DMS 273 (cell line): ENCODE data around the gene RLF.

Experiments used
- DNase-seq: peaks from one replicate; lab custom pipeline; 2025; ENCODE audit not compliant: unreplicated experiment; lab: John Stamatoyannopoulos, UW

Gene RLF

GRCh38 chr1:40224040-40224439, 62.9 kb downstream of the RLF start:
- DNase-seq, result no peak

- DNase-seq, result no peak
Measured at GRCh38 chr1:40226192-40226591, 65.0 kb downstream of the RLF start.

- peak; percentile 89 for DNase-seq
Measured at GRCh38 chr1:40232444-40232843, 71.3 kb downstream of the RLF start.

GRCh38 chr1:40239626-40240025, 78.4 kb downstream of the RLF start:
- no peak for DNase-seq

- DNase-seq, result no peak
Measured at GRCh38 chr1:40240390-40240789, 79.2 kb downstream of the RLF start.

- no peak for DNase-seq
Measured at GRCh38 chr1:40241362-40241761, 80.2 kb downstream of the RLF start.

- no peak for DNase-seq
Measured at GRCh38 chr1:40243351-40243750, 82.2 kb downstream of the RLF start.

GRCh38 chr1:40244138-40244744, 83.1 kb downstream of the RLF start:
- no peak for DNase-seq

GRCh38 chr1:40245686-40246085, 84.5 kb downstream of the RLF start:
- DNase-seq, result no peak

- no peak for DNase-seq
Measured at GRCh38 chr1:40247655-40248054, 86.5 kb downstream of the RLF start, which contains the start of gene TMCO2. TMCO2 (plus strand) TSS chr1:40247937; CDS start chr1:40247994, 57 bp downstream.

GRCh38 chr1:40248412-40248811, 87.2 kb downstream of the RLF start:
- DNase-seq, result no peak

GRCh38 chr1:40251456-40251855, 90.3 kb downstream of the RLF start:
- DNase-seq, result no peak

GRCh38 chr1:40252601-40253000, 91.4 kb downstream of the RLF start:
- no peak for DNase-seq

GRCh38 chr1:40255231-40255630, 94.0 kb downstream of the RLF start:
- no peak for DNase-seq

- no peak for DNase-seq
Measured at GRCh38 chr1:40256401-40257084, 95.4 kb downstream of the RLF start.

GRCh38 chr1:40257313-40257687, 96.1 kb downstream of the RLF start:
- DNase-seq, result no peak

GRCh38 chr1:40257688-40258444, 96.7 kb downstream of the RLF start, which contains the start of gene ZMPSTE24:
ZMPSTE24 (plus strand) TSS chr1:40258236; CDS start chr1:40258272, 36 bp downstream.
- peak; percentile 100 for DNase-seq

- DNase-seq, result peak; percentile 99
Measured at GRCh38 chr1:40258445-40258769, 97.2 kb downstream of the RLF start.

- no peak for DNase-seq
Measured at GRCh38 chr1:40264354-40264781, 103.2 kb downstream of the RLF start.

- DNase-seq, result no peak
Measured at GRCh38 chr1:40265298-40265697, 104.1 kb downstream of the RLF start.

GRCh38 chr1:40265919-40266318, 104.7 kb downstream of the RLF start:
- DNase-seq, result no peak
